HG02759 (cell line): ENCODE data around the gene HOXB13.

Experiments
- ATAC-seq: cut with Tn5 transposase; IDR thresholded peaks from one replicate; pipeline ENCODE4 v1.9.1; 2021; ENCODE audit warnings: mild to moderate bottlenecking, moderate library complexity; ENCODE audit not compliant: unreplicated experiment

Gene HOXB13

DNA sequence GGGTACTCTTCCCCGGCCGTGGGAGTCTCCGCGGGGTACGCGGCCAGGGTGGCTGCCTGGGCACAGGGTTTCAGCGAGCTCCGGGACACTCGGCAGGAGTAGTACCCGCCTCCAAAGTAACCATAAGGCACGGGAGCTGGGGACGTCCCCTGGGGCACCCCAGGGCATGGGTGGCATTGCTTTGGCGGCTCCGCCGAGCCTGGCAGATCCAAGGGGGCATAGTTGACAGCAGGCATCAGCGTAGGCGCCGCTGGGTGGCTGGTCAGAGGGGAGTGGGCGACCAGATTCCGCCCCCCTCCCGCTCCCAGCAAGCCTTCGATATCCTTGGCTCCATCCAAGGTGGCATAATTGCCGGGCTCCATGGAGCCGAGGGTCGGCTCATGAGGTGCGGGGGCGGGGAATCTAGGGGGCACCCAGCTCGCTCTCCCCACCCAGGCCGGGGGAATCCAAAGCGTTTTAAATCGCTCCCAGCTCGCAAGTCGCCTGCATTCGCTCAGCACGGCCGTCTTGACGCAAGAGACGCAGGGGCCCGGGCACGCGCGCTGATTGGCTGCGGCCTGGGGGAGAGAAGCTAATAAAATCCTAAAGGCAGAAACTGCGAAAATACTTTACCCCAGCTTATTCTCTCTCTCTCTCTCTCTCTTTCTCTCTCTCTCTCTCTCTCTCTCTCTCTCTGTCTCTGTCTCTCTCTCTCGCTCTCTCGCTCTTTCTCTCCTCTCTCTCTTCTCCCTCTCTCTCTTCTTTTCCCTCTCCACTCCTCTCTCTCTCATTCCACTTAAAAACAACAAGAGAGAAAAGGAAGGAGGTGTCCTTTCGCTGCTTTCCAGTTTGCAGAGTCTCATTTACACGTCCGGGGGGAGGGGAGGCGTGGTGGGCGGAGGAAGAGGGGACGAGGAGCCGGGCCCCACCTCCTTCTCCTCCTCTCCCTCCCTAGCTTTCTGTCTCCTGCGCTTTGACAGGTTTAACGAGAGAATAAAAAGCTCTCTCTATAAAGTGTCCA lies at the start of gene HOXB13:
HOXB13 (minus strand) TSS at position 519 of the 1,000 bp plus-strand sequence; CDS start at position 362, 157 bp downstream.
- ATAC-seq, result no peak

DNA sequence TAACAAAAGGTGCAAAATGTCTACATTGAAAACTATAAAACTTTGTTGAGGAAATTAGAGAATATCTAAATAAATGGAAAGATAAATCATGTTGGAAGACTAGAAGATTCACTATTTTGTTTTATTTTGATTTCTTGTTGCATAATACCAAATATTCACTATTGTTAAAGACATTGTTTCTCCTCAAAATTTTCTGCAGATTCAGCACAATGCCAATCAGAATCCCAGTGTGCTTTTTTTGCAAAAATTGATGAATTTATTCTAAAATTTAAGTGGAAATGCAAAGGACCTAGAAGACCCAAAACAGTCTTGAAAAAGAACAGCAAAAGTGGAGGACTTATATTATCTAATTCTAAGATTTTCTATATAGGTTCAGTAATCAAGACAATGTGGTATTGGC lies 48.1 kb upstream of the HOXB13 start:
- ATAC-seq, result no peak

DNA sequence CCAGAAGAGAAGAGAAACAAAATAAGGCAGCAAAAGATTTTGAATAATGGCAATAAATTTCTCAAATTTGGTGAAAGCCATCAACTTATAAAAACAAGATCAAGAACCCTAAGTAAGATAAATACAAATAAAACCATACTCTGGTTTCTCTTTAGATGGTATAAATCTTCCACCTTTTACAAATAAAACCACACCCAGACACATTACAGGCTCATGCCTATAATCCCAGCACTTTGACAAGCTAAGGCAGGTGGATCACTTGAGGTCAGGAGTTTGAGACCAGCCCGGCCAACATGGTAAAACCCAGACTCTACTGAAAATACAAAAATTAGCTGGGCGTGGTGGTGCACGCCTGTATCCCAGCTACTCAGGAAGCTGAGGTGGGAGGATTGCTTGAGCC lies 44.7 kb upstream of the HOXB13 start:
- ATAC-seq, result no peak

DNA sequence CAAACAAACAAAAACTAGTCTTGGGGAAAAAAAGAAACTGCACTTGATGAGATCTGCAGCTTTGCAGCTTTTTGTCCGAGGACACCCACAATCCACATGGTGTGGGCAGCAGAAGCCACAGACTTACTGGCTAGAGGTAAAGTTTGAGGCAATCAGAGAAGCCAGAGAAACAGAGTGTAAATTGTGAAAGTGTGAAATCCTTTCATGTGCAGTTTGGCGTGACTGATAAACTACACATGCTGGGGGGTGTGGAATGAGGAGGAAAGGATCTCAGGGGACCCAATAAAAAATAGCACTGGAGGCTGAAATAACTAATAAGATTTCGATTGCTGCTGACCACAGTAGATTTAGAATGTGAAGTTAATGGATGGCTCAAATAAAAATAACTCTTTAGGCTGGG lies 42.4 kb upstream of the HOXB13 start:
- ATAC-seq, result no peak

DNA sequence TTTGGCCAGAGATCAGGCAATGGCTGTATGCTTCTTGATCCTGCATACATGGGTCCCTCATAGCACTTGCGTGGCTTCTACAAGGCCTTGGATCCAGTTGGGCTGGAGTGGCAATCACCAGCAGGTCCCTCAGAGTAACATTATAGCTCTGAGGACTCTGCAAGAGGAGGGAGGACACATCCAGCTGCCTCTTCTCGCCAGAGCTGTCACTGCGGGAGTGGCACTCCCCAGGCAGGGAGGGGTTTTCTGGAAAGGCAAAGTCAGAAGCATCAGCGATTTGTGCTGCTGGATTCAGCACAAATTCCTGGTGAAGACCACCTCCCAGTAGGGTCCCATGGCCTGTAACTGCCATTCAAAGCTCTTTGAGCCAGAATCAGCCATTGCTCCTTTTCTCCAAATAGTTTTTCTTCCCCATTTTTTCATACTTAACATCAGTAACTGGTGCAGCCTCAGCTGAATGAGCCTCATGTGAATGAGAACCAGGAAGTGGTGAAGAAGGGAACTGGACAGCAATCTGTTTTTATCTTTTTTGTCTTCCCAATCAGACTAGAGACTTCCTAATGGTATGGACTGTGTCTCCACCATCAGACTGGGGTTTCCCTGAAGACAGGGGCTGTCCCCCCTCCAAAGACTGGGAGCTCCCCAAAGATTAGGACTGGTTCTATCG lies 40.6 kb upstream of the HOXB13 start:
- no peak for ATAC-seq

DNA sequence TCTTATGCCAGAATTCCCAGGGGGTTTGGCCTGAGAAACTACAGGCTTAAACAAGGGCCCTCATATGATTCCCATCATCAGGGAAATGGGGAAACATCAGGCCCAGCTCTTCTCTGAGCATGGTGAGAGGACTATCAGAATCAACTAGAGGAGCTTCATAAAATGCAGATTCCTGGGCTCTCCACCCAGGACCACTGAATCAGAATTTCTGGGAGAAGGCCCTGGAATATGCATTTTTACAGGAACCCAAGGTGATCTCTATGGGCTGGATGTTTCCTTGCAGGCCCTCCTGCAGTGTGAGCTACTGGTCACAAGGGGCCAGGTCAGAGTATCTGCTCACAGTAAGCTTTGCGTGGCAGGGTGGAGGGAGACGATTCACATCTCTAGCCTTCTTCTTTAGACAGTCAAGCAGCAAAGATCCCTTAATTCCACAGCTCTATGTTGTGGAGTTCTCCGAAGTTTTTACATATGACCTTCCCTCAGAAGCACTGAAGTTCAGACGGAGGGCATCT lies 38.8 kb upstream of the HOXB13 start:
- no peak for ATAC-seq

DNA sequence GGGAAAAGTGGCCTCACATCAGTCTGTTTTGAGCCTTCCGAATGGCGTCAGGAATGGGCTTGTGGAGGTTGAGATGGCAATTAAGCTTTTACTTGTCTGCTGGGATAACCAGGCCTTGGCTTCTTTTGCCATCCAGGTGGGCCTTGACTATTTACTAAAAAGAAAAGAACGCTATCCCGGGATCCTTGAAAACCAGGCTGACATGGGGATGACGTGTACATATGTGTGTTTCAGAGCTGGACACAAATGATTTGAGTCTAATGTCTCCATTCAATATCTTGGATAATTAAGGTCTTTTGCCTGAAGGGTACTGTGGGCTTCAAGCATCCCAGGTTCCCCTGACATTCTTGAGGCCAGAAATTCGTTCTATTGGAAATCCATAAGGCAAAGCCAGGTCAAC lies 32.6 kb upstream of the HOXB13 start:
- ATAC-seq, result no peak

DNA sequence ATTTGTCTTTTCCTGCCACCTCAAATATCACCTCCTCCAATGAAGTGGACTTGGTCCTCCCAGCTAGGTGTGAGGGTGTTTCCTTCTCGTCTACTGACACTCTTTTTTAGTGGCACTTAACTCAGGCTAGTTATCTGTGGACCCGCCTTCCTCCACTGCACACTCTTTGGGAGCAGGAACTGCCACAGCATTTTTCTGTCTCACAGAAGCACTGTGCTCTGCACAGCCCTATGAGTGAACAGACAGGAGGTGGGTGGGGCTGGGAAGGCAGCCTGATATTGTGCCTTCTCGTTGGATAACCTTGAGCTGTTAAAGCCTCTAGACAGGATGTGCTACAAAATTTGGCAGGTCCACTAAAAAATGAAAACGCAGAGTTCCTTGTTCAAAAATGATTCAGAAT lies 31.9 kb upstream of the HOXB13 start:
- no peak for ATAC-seq

DNA sequence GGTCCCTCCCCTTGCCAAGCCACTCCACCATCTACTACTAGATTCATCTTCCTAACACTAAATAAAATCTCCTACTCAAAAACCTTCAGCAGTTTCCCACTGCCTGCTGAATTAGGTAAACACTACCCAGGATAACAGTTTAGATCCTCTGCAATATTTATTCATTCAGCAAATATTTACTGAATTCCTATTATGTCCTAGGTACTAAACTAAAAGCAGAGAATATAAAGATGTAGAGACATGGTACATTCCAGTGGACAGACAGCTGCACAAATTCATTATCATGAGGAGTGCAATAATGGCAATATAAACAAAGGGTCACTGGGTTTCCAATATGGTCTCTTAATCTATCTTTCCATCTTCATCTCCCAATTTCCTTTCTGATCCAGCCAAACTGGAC lies 30.7 kb upstream of the HOXB13 start:
- no peak for ATAC-seq

DNA sequence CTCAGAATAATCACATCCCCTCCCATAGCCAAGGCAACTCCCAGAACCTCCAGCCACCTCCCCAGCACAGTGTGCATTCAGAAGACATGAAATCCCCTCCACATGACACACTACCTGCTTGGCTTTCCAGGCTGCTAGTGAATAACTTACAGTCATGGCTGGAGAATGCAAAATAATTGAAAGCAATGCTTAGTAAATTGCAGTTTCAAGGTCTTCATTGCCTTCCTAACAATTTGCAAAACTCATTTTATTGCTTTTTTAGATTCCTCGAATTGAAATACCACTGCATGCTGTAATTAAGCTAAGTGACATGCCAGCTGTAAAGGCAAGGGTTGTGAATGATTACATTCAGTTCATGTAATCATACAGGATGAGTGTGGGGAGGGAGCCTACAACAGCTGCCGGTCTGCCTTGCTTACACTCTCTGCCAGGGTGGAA lies 29.0 kb upstream of the HOXB13 start:
- no peak for ATAC-seq

DNA sequence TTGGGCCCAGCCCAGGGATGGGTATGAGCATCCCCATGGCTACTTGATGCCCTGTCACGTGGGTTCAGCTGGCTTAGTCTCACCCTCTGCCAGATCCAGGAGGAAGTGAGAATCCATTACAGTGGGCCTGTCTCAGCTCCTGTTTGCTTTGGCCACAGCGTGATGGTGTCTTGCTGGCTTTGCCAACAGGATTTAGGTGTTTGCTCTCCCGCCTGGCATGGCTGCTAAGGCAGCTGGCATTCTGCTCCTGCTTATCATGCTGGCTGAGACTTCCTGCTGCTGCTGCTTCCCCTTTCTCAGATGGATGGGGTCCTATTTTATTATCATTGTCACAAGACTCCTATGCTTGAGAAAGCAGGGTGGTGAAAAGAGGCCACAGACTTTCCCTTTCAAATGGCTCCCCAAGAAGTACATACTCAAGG lies 28.3 kb upstream of the HOXB13 start:
- ATAC-seq, result no peak

DNA sequence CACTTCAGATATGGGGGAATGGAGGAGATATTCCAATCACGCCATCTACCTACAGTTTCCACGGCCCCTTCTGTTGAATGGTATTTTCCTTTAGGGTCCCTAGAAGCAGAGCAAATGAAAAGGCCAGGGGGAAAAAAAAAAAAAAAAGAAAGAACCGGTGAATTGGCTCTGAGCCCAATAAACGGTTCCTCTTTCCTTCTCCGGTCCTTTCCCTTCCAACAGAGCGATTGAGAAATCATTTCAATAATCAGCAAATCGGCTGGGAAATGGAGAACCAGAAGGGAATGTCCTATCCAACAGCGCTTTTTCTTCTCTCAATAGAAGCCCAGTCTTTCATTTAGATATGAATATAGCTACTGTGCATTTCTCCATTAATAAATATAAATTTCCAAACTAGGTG lies 26.8 kb upstream of the HOXB13 start:
- no peak for ATAC-seq

DNA sequence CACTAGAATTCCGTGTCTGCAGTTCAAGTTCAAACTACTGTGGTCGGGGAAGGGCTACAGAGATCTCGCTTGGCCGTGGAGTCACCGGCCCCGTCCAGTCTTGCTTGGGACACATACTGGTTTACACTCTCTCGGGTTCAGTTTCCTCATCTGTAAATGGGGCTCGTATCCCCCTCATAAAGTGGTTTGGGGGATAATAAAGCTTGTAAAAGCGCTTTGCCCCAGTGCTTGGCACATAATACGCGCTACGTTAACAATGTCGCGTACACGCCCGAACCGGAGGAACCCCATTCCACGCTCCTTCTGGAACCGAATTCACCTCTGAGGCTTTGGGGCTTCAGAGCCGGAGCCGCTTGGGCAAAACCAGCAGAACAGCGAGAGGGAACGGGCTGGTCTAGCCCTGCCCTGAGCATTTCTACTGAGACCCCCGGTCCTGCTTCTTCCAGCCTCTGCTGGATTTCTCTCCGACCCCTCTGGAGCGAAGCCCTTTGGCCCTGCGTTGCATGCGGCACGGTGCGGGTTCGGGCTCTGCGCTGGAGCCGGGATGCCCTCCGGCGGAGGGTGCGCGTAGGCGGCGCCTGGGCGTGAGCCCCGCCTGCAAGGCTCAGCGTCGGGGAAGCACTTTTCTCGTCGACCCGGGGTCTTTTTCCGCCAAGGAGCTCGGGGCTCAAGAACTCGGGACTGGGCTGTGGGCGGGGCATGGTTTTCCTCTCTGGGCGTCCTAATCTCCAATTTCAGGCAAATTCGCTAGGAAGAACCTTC lies 26.1 kb upstream of the HOXB13 start:
- ATAC-seq, result no peak

DNA sequence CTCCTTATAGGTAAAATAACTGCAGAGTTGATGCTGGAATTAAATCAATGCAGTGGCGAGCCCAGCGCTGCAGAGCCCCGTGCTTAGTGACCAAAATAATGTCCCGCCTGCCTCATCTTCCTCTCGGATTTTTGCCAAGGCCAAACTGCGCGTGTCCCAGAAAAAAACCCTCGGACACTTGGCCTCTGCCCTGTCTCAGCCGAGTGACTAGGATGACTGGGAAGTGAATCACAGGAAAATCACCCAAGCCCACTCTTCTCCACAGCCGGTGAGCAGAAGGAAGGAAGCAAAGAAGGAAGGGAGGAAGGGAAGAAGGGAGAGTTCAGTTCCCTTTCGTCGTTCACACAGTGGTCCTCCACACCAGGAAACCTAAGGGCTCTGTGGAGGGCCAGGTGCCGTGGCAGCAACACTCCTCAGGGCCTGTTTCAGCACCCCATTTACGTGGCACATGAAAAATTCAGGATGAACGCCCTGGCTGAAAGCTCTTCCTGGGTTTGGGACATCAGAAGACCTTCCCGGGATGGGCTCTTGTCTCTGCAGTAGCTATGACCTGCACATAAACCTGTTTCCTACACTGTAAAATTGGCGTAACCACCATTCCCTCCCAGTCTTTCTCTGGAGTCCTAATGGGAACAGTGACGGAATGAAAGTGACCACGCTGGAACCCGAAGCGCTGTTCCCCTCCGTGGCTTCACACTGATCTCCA lies 25.4 kb upstream of the HOXB13 start:
- ATAC-seq, result no peak

DNA sequence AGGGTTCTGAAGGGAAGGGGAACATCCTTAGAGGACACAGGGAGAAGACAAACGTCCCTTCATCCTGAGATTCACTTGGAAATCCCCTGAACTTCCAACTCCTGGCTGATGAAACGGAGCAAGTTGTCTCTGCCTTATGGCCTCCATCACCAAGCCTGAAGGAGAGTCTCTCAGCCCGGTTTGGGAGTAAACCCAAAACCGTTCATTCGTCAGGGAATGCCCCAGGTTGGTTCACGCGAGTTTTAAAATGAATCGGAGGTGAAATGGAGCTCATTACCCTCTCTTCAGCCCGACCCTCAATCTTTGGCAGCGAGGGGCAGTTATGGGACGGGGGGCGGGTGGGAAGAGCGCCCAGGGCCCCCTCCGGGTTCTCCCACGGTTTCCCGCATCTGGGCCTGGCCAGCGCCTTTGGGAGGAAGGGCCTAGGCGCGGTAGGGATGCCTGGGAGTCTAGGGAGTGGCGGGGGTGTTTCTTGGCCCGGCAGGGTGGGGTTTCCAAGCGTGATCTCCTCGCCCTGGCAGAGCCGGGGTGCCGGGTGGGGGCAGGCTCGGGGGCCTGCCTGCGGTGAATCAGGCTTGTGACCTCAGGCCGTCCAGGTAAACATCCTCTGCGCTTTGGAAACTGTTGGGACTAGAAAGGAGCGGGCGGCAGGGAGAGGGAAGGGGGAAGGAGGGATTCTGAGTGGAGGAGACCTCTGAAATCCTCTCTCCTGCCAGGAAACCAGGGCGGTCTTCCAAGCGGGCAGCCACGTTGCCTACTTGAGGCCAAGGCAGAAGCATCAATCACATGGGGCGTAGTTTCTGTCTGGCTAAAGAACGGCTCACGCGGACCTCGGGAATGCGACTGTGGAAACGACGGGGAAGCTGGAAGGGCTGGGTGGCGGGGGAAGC lies 24.1 kb upstream of the HOXB13 start:
- ATAC-seq, result no peak

DNA sequence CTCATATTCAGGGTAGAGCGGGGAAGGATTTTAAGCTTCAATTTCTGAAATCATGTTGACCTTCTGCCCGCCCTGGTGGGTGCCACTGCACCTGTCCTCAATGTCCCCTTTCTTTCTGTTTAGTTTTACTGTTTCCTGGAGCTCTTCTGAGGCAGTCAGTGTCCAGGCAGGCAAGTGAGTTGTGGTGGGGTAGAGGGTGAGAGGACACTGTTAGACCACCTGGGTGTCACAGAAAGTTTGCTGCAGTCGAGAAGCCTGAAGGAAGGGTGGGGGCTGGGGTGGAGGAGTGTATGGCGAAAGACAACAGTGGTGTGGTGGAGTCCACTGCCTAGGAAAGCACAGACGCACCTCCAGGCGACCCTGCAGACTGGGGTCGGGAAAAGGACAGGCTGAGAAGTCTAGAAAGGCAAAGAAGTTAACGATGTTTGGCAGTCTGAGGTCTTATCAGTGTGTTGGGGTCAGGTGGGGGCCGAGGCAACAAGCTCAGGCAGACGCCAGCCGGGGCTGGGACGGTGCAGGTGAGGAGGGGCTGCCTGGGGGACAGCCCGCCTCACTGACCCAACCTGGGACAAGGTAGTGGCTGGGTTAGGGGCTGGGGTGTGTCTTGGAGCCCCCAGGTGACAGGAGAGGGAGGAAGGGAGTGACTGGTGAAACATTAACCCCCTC lies 23.3 kb upstream of the HOXB13 start:
- no peak for ATAC-seq

DNA sequence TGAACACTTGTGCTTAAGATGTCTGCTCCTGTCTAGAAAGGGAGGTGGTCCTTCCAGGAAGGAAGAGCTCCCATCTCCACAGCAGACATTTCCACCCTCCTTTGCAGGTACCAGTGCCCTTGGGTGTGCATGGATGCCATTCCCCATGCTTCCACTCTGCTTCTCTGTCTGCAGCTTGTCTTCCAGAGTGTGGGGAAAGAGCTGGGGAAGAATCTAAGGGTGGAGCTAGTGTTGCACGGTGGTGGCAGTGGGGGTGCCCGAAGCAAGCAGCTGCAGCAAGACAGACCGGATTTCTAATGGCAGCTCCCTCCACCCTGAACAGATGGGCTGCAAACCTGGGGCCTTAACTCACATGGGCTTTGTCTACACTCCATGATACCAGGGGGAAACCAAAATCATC lies 22.6 kb upstream of the HOXB13 start:
- ATAC-seq, result no peak

DNA sequence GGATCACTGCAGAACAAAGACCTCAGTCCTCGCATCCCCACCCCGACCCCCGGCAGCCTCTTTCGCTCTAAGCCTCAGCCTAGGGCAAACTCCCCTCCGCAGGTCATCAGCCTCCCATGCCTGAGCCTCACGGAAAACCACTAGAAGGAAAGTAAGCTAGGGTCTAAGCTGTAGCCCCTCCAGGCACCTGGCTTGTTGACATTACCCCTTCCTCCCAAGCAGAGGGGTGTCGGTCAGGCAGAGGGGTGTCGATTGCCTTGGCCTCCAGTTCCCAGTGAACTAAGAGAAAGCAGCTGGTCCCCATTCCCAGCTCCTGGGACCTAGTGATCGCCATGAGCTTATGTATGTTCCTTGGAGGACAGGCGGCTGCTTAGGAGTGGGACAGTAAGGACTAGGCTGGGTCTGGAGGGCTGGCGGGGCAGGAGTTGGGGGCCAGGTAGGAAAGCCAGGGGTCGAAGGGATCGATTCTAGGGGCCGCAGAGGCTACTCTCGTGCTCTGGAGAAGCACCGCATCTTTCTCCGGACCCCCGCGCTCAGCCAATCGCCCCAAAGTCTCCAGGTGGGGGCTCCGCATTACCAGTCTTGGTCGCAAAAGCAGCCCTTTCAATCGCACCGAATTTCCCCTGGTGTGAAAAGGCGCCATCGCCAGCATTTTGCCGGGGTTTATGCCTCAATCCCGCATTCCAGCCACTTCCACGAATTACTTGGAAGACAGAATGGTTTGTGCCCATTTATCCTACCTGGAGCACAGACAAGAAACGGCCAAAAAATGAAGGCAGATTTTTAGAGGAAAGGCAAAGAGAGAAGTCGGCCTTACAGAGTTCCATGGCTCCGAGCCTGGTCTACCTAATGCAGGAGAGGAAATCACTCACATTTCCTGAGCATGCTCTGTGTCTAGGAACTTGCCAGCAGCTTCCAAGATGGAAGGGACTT lies 21.3 kb upstream of the HOXB13 start:
- ATAC-seq, result no peak
